C4-2B (cell line): Measurements from ENCODE around the gene DOCK6.

Experiments
- CTCF ChIP-seq: fragments of 450-650 bp; conservative IDR thresholded peaks from 2 replicates; pipeline ENCODE4 v1.5.1; 2017; ENCODE audit warnings: mild to moderate bottlenecking
- ZFX ChIP-seq: fragments of 450-650 bp; IDR thresholded peaks from 2 replicates; pipeline ENCODE4 v1.6.1; 2017

- TF ChIP-seq CTCF: no peak
- no peak for TF ChIP-seq ZFX
Measured at GRCh38 chr19:11290256-11290655, 27.9 kb upstream of the DOCK6 start.
